Activated naive CD4-positive, alpha-beta T cell (primary cell): ENCODE measurements around the gene STMN3.
"Not testable (repeated sequence)": the region's sequence is repeated elsewhere in the genome, so short reads cannot be mapped to it uniquely, and the experiment has no call there.

ENCODE experiments used
- DNase-seq, 4 experiments: peaks; one replicate each; lab custom pipeline; 2025; lab: John Stamatoyannopoulos, UW

STMN3 gene

GRCh38 chr20:63612276-63612931 lies 40.8 kb downstream of the STMN3 start:
- DNase-seq: no peak

DNA sequence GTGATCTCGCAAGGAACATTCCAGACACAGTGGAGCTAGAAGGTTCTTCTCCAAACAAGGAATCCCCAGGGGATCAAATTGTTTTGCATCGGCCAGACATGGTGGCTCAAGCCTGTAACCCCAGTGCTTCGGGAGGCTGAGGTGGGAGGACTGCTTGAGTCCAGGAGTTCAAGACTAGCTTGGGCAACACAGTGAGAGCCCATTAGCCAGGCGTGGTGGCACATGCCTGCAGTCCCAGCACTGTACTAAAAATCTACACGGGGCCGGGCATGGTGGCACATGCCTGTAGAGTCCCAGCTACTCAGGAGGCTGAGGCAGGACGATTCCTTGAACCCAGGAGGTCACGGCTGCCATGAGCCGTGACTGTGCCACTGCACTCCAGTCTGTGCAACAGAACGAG lies 41.6 kb downstream of the STMN3 start:
- DNase-seq: no peak

- no peak for DNase-seq
Observed at GRCh38 chr20:63610581-63611435, 42.4 kb downstream of the STMN3 start.

- DNase-seq: no peak
Observed at GRCh38 chr20:63606686-63607085, 46.5 kb downstream of the STMN3 start.

GRCh38 chr20:63602321-63602720 lies 50.9 kb downstream of the STMN3 start:
- no peak for DNase-seq

DNA sequence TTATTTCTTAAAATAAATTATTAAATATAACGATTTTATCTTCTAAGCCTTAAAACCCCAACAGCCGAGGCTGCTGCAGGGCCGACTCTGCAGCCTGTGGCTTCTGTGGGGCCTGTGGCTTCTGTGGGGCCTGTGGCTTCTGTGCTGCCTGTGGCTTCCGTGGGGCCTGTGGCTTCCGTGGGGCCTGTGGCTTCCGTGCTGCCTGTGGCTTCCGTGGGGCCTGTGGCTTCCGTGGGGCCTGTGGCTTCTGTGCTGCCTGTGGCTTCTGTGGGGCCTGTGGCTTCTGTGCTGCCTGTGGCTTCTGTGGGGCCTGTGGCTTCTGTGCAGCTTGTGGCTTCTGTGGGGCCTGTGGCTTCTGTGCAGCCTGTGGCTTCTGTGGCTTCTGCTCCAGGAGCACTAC lies 51.5 kb downstream of the STMN3 start:
- not testable (repeated sequence) for DNase-seq

- DNase-seq: no peak
Observed at GRCh38 chr20:63599396-63600050, 53.7 kb downstream of the STMN3 start.

- no peak for DNase-seq
Observed at GRCh38 chr20:63598479-63599395, 54.5 kb downstream of the STMN3 start.

DNA sequence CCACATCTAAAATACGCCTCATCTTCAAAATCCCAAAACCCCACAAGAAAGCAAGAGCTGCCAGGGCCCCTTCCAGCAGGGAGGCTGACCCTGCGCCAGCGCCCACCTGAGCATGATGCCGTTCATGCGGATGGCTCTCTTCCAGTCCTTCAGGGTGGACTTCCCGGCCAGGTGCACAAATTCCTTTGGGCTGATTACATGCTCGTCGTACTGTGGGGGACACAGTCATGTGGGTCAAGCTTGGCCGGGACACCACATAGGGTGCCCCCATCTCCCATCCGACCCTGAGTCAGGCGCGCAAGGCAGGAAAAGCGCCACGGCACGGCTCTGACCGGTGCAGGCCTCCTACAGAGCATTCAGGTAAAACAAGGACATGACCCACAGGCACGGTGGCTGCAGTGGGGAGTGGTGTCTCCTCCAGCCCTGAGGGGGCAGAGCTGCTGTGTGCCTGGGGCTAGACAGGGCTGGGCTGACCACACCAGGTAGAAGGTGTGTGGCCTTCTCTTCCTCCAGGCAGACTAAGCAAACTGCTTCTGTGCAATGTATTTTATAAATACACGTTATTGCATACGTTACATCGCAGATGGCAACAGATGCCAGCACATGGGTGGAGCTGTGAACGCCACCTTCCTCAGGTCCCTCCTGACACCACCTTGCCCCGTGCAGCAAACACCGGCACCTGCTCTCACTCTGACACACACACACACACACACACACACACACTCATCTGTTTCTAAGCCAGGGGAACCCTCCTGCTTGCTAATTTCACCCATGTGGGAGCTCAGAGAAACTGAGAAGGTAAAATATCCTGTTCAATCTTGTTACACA lies 55.4 kb downstream of the STMN3 start:
- no peak for DNase-seq

GRCh38 chr20:63596423-63596822 lies 56.8 kb downstream of the STMN3 start:
- DNase-seq: no peak

- no peak for DNase-seq
Observed at GRCh38 chr20:63595416-63596127, 57.7 kb downstream of the STMN3 start.

- no peak for DNase-seq
Observed at GRCh38 chr20:63594043-63594561, 59.1 kb downstream of the STMN3 start.

DNA sequence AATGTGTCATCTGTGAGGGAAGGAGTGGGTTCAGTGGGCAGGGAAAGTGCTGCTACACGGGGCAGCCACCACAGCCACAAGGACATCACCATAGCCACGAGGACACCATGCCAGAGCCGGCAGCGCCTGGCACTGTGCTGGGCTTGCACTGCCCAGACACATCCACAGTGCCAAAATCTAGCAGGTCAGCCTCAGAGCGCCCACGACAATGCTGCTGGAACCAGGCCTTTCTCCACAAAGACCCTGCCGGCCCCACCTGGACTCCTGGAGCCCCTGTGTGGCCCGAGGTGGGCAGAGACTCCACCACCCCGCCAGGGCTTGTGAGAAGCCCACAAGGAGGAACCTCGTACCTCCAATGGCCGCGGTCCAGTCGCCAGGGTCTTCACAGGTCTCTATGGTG lies 60.6 kb downstream of the STMN3 start:
- no peak for DNase-seq

GRCh38 chr20:63591786-63592355 lies 61.4 kb downstream of the STMN3 start:
- no peak for DNase-seq

DNA sequence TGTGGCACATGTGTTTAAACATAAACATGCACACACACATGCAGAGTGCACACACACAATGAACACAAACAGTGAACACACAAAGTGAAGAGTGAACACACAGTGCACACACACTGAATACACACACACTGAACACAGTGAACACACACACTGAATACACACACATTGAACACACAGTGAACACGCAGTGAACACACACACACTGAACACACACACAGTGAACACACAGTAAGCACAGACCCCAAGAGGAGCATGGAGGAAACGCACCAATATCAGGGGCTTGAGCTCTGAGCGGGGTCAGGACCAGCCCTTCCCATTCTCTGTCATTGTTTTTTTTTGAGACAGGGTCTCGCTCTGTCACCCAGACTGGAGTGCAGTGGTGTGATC lies 62.1 kb downstream of the STMN3 start:
- DNase-seq: no peak

GRCh38 chr20:63590218-63591146 lies 62.7 kb downstream of the STMN3 start:
- no peak for DNase-seq
